ENCODE measurements around the gene TXLNB. TPM values are rescaled to one million over a fixed set of nuclear protein-coding genes. Genes with fewer than 3 reads are reported as not detected.

TXLNB gene
- polyA plus RNA-seq, 1 experiment: 1.3 TPM

GRCh38 chr6:139242457-139243240, 49.1 kb downstream of the TXLNB start:
- no peak for DNase-seq (ENCODE audit: low read depth, low spot score)
- CTCF ChIA-PET: interaction anchor here (0.7 to 2.2 kb wide), 3 partner anchors 8 to 122 kb away, joined by 3 to 9 read pairs (median 5); no protein-coding TSS in a partner anchor
- POLR2A ChIA-PET: no interaction called here

GRCh38 chr6:139240161-139241010, 51.4 kb downstream of the TXLNB start:
- DNase-seq (ENCODE audit: low read depth, low spot score): peak; percentile 89
- ChIA-PET POLR2A (interaction anchor here (0.5 to 1.1 kb wide), 4 partner anchors 52 to 1081 kb away, joined by 3 to 9 read pairs (median 5); partner anchors contain the start of gene TXLNB), CTCF (interaction anchor here (1.8 to 2.2 kb wide), 3 partner anchors 10 to 124 kb away, joined by 7 to 9 read pairs (median 7); no protein-coding TSS in a partner anchor)
- Histone ChIP-seq H3K4me3 (ENCODE audit: low read depth, low read length) (no peak overlapping the region), H3K9me3 (ENCODE audit: control insufficient read depth, insufficient read depth, low read length) (peaks cover 8% of the 10 kb centered on the region), H3K27me3 (ENCODE audit: control insufficient read depth, insufficient read depth, low read length) (no peaks in the 10 kb centered on the region), H3K27ac (ENCODE audit: low read depth, low read length) (no peak overlapping the region)
- no peak for TF ChIP-seq CTCF (IDR thresholded peaks at IDR 0.05; ENCODE audit: low read depth, low read length)

More at GRCh38 chr6:139242457-139243240, 49.1 kb downstream of the TXLNB start:
- no peak overlapping the region for H3K4me3 ChIP-seq (ENCODE audit: low read depth, low read length)
- H3K9me3 ChIP-seq (ENCODE audit: control insufficient read depth, insufficient read depth, low read length): peaks cover 5% of the 10 kb centered on the region; the same call in 1 of the 2 replicates
- no peak overlapping the region for H3K27ac ChIP-seq (ENCODE audit: low read depth, low read length)
- TF ChIP-seq CTCF (IDR thresholded peaks at IDR 0.05; ENCODE audit: low read depth, low read length): no peak
- no peaks in the 10 kb centered on the region for H3K27me3 ChIP-seq (ENCODE audit: control insufficient read depth, insufficient read depth, low read length)

GRCh38 chr6:139239064-139239463, 52.7 kb downstream of the TXLNB start:
- Histone ChIP-seq H3K27ac (ENCODE audit: low read depth, low read length) (no peak overlapping the region), H3K27me3 (ENCODE audit: control insufficient read depth, insufficient read depth, low read length) (no peaks in the 10 kb centered on the region), H3K4me3 (ENCODE audit: low read depth, low read length) (no peak overlapping the region), H3K9me3 (ENCODE audit: control insufficient read depth, insufficient read depth, low read length) (peaks cover 15% of the 10 kb centered on the region)
- no peak for DNase-seq (ENCODE audit: low read depth, low spot score)
- no peak for TF ChIP-seq CTCF (IDR thresholded peaks at IDR 0.05; ENCODE audit: low read depth, low read length)
- CTCF ChIA-PET: no interaction called here
- POLR2A ChIA-PET: no interaction called here

GRCh38 chr6:139236105-139236504, 55.7 kb downstream of the TXLNB start:
- Histone ChIP-seq H3K9me3 (ENCODE audit: control insufficient read depth, insufficient read depth, low read length) (peaks cover 10% of the 10 kb centered on the region), H3K4me3 (ENCODE audit: low read depth, low read length) (no peak overlapping the region), H3K27me3 (ENCODE audit: control insufficient read depth, insufficient read depth, low read length) (no peaks in the 10 kb centered on the region), H3K27ac (ENCODE audit: low read depth, low read length) (no peak overlapping the region)
- DNase-seq (ENCODE audit: low read depth, low spot score): no peak
- ChIA-PET POLR2A (no interaction called here), CTCF (no interaction called here)
- no peak for TF ChIP-seq CTCF (IDR thresholded peaks at IDR 0.05; ENCODE audit: low read depth, low read length)

Measured in AG04450 (cell line).